ENCODE results near the gene PPP4R1.

PPP4R1 gene

DNA sequence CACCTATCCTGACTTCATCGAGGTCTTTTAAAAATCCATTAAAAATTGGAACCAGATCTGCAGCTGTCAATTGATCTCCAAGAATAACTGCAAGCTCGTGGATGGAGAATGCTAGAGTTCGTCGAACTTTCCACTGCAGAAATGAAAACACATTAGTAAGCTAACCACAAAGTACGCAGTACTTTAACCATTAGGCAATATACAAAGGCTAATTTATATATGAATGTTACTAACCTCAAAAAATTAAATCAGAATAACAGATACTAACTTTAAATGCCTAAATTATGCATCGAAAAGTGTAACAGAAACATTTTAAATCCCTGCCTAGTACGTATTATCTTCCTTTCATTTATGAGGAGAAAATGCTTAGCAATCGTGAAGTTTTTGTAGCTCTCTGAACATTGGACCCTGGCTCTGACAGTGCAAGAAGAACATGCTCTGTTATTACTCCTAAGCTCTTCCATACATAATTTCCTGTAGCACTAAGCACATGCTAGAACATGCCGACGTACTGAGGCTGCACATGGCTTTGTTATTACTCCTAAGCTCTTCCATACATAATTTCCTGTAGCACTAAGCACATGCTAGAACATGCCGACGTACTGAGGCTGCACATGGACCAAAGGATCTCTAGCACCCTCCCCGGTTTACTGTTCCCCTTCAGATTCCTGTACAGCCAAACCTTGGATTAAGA is 57.0 kb downstream of the PPP4R1 start:
- peaks cover 37% of the 10 kb centered on the region for H3K36me3 Mint-ChIP-seq
- H3K27me3 Mint-ChIP-seq: no peaks in the 10 kb centered on the region
- H3K4me3 Mint-ChIP-seq: no peak overlapping the region
- H3K27ac Mint-ChIP-seq: no peak overlapping the region
- no peaks in the 10 kb centered on the region for H3K4me1 Mint-ChIP-seq
- H3K9me3 Mint-ChIP-seq: no peaks in the 10 kb centered on the region

GRCh38 chr18:9552616-9553015 is 61.7 kb downstream of the PPP4R1 start:
- H3K9me3 Mint-ChIP-seq: no peaks in the 10 kb centered on the region
- no peaks in the 10 kb centered on the region for H3K4me1 Mint-ChIP-seq
- H3K27ac Mint-ChIP-seq: no peak overlapping the region
- no peaks in the 10 kb centered on the region for H3K27me3 Mint-ChIP-seq
- no peak overlapping the region for H3K4me3 Mint-ChIP-seq
- peaks cover 36% of the 10 kb centered on the region for H3K36me3 Mint-ChIP-seq

GRCh38 chr18:9552191-9552590 is 62.2 kb downstream of the PPP4R1 start:
- Mint-ChIP-seq H3K9me3 (no peaks in the 10 kb centered on the region), H3K36me3 (peaks cover 34% of the 10 kb centered on the region), H3K4me1 (no peaks in the 10 kb centered on the region), H3K27ac (no peak overlapping the region), H3K4me3 (no peak overlapping the region), H3K27me3 (no peaks in the 10 kb centered on the region)

GRCh38 chr18:9550429-9550828 is 63.9 kb downstream of the PPP4R1 start:
- Mint-ChIP-seq H3K27me3 (no peaks in the 10 kb centered on the region), H3K4me3 (no peak overlapping the region), H3K36me3 (peaks cover 28% of the 10 kb centered on the region), H3K4me1 (no peaks in the 10 kb centered on the region), H3K9me3 (no peaks in the 10 kb centered on the region), H3K27ac (no peak overlapping the region)

DNA sequence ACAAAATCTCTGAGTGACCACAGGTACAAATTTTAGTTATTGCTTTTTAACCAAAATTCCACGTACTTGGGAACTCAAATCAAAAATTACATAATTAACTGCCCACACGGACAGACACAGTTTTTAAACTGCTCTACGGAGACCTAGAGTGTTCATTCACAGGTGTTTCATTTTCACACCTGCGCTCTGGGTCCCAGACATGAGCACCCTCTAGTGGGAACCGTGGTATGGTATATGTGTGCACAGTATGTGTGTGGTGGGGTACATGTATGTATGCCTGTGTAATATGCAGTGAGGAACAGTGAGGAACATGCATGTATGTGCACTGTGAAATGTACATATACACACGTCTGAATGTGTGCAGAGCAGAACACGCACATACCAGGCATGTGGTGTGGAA is 65.0 kb downstream of the PPP4R1 start:
- Mint-ChIP-seq H3K27ac (no peak overlapping the region), H3K4me1 (no peaks in the 10 kb centered on the region), H3K36me3 (peaks cover 22% of the 10 kb centered on the region), H3K4me3 (no peak overlapping the region), H3K27me3 (no peaks in the 10 kb centered on the region), H3K9me3 (no peaks in the 10 kb centered on the region)

GRCh38 chr18:9547782-9548181 is 66.6 kb downstream of the PPP4R1 start:
- H3K4me3 Mint-ChIP-seq: no peak overlapping the region
- H3K4me1 Mint-ChIP-seq: no peaks in the 10 kb centered on the region
- no peaks in the 10 kb centered on the region for H3K9me3 Mint-ChIP-seq
- peaks cover 13% of the 10 kb centered on the region for H3K36me3 Mint-ChIP-seq
- H3K27ac Mint-ChIP-seq: no peak overlapping the region
- no peaks in the 10 kb centered on the region for H3K27me3 Mint-ChIP-seq

GRCh38 chr18:9546468-9546867 is 67.9 kb downstream of the PPP4R1 start:
- no peak overlapping the region for H3K4me3 Mint-ChIP-seq
- no peak overlapping the region for H3K27ac Mint-ChIP-seq
- H3K27me3 Mint-ChIP-seq: no peaks in the 10 kb centered on the region
- H3K36me3 Mint-ChIP-seq: peaks cover 8% of the 10 kb centered on the region
- H3K4me1 Mint-ChIP-seq: no peaks in the 10 kb centered on the region
- H3K9me3 Mint-ChIP-seq: no peaks in the 10 kb centered on the region

GRCh38 chr18:9545029-9545428 is 69.3 kb downstream of the PPP4R1 start:
- H3K4me1 Mint-ChIP-seq: no peaks in the 10 kb centered on the region
- peaks cover 8% of the 10 kb centered on the region for H3K36me3 Mint-ChIP-seq
- H3K9me3 Mint-ChIP-seq: no peaks in the 10 kb centered on the region
- no peak overlapping the region for H3K4me3 Mint-ChIP-seq
- H3K27ac Mint-ChIP-seq: no peak overlapping the region
- H3K27me3 Mint-ChIP-seq: no peaks in the 10 kb centered on the region

DNA sequence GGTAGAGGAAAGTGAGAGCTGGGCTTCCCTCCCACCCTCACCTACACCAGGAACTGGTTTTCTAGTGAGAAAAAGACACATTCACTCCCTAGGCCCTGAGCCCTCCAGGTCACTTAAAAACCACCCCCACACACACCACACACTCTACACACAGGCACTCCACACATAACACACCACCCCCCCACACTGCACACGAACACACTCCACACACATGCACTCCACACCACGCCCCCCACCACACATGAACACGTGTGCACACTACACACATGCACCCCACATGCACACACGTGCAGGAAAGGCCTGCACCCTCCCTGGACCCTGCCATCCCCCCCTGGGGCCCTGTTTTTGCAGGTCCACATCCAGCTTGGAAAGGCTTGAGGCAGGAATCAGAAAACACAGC is 71.4 kb downstream of the PPP4R1 start:
- H3K4me3 Mint-ChIP-seq: no peak overlapping the region

GRCh38 chr18:9539938-9540337 is 74.4 kb downstream of the PPP4R1 start:
- no peak overlapping the region for H3K27ac Mint-ChIP-seq
- H3K9me3 Mint-ChIP-seq: no peaks in the 10 kb centered on the region
- H3K4me1 Mint-ChIP-seq: no peaks in the 10 kb centered on the region
- H3K4me3 Mint-ChIP-seq: no peak overlapping the region
- H3K36me3 Mint-ChIP-seq: peaks cover 5% of the 10 kb centered on the region
- no peaks in the 10 kb centered on the region for H3K27me3 Mint-ChIP-seq

More for the DNA sequence above, 71.4 kb downstream of the PPP4R1 start:
- no peaks in the 10 kb centered on the region for H3K9me3 Mint-ChIP-seq
- H3K36me3 Mint-ChIP-seq: peaks cover 2% of the 10 kb centered on the region
- H3K4me1 Mint-ChIP-seq: no peaks in the 10 kb centered on the region
- no peak overlapping the region for H3K27ac Mint-ChIP-seq
- H3K27me3 Mint-ChIP-seq: no peaks in the 10 kb centered on the region

DNA sequence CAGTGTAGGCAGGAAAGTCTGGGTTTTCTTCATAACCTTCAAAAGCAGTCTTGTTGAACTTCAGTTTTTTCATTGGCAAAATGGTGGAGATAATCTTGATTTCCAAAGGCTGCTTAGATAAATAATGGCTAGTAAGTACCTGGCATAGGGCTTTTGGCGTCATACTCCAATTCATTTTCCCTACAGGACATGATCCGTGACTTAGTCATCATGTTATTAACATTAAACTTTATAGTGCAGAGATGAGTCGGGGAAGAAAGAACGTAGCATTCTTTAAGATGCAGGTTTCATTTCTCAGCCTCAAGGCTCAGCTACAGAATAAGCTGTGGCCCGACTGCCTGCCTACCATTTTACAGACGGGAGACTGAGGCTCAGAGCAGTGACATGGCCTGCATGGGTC is 75.1 kb downstream of the PPP4R1 start:
- Mint-ChIP-seq H3K36me3 (peaks cover 5% of the 10 kb centered on the region), H3K27me3 (no peaks in the 10 kb centered on the region), H3K27ac (no peak overlapping the region), H3K4me3 (no peak overlapping the region), H3K9me3 (no peaks in the 10 kb centered on the region), H3K4me1 (no peaks in the 10 kb centered on the region)

DNA sequence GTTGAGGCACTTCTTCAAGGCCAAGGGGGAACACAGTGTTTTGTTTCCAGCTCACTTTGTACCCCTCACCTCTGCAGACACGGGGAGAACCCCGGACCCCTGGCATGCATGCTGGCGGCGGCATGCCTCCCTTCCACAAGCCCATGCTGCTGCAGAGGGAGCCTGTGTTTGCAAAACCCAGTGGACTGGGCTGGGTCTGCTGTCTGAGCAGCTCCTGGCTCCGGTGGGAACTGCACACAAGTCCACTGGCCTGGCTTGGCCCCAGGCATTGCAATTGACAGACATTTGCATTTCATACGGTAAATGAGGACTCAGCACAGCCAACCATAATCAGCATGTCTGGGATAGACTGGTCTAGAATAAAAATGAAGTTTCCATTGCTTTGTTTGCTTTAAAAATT is 76.7 kb downstream of the PPP4R1 start:
- H3K36me3 Mint-ChIP-seq: peaks cover 8% of the 10 kb centered on the region
- H3K4me1 Mint-ChIP-seq: no peaks in the 10 kb centered on the region
- H3K9me3 Mint-ChIP-seq: no peaks in the 10 kb centered on the region
- H3K4me3 Mint-ChIP-seq: no peak overlapping the region
- H3K27me3 Mint-ChIP-seq: no peaks in the 10 kb centered on the region
- H3K27ac Mint-ChIP-seq: no peak overlapping the region

GRCh38 chr18:9536354-9537152 is 77.8 kb downstream of the PPP4R1 start:
- no peak overlapping the region for H3K4me3 Mint-ChIP-seq
- no peaks in the 10 kb centered on the region for H3K27me3 Mint-ChIP-seq
- peak overlapping the region; percentile 19 for H3K27ac Mint-ChIP-seq
- H3K9me3 Mint-ChIP-seq: no peaks in the 10 kb centered on the region
- H3K4me1 Mint-ChIP-seq: no peaks in the 10 kb centered on the region
- peaks cover 9% of the 10 kb centered on the region for H3K36me3 Mint-ChIP-seq

DNA sequence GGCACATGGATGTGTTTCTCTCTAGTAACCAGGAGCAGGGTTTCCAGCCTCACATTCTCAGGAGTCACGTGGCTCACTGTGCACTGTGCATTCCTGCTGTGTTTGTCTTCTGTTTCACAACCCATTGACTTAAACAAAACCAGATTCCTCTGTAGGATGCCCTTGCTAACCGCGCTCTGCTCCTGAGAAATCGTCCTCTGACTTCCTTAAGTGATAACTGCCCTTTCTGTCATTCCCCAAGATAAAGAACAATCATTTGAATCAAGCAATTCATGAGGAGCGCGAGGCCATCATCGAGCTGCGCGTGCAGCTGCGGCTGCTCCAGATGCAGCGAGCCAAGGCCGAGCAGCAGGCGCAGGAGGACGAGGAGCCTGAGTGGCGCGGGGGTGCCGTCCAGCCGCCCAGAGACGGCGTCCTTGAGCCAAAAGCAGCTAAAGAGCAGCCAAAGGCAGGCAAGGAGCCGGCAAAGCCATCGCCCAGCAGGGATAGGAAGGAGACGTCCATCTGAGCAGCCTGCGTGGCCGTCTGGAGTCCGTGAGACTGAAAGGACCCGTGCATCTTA is 78.8 kb downstream of the PPP4R1 start:
- Mint-ChIP-seq H3K4me1 (no peaks in the 10 kb centered on the region), H3K9me3 (no peaks in the 10 kb centered on the region), H3K27me3 (no peaks in the 10 kb centered on the region), H3K4me3 (no peak overlapping the region), H3K27ac (no peak overlapping the region), H3K36me3 (peaks cover 11% of the 10 kb centered on the region)

DNA sequence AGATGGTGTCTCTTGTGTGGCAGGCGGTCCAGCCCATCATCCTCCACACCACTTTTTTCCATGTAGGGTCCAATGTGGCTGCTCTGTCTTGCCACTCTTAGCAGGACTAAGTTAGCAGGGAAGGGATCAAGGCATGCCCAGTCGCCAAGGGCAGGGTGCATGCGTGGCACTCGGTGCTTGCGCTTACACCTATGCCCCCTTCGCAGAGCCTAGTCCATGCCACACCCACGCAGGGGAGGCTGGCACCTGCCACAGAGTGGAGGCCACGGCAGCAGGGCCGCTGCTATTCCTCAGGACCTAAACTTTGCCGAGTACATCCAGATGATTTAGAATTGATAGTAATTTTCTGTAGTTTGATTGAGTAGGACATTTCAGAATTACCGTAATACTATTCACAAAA is 79.5 kb downstream of the PPP4R1 start:
- Mint-ChIP-seq H3K4me1 (no peaks in the 10 kb centered on the region), H3K27ac (no peak overlapping the region), H3K27me3 (no peaks in the 10 kb centered on the region), H3K4me3 (no peak overlapping the region), H3K36me3 (peaks cover 12% of the 10 kb centered on the region), H3K9me3 (no peaks in the 10 kb centered on the region)

DNA sequence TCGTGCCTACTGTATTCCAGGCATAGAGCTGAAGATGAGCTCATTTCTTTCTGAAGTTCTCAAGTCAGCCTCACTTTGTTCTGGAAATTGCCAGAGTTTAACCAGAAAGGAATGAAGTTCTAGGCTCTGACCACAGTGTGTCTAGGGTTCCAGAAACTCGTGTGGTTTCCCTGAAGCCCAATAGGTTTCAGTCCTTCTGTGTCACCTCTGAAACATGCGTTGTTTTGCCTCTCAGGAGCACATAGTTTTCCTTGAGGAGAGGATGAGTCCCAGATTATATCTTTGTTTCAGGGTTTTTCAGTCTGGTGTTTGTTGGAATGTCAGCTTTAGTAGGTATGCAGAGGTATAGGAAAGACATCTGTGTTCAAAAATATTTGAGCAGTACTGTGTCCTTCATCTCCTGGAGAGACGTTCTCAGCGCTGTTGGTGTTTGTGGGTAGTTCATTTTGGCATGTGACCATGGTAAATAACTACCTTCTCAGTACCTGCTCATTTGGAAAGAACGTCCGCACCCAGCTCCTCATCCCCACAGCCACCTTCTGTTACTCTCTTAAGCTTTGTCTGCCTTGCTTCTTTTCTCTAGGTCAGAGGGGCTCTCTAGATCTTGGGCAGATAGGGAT is 82.5 kb downstream of the PPP4R1 start:
- Mint-ChIP-seq H3K4me3 (no peak overlapping the region), H3K27me3 (no peaks in the 10 kb centered on the region), H3K4me1 (no peaks in the 10 kb centered on the region), H3K36me3 (peaks cover 26% of the 10 kb centered on the region), H3K27ac (no peak overlapping the region), H3K9me3 (no peaks in the 10 kb centered on the region)
